GM21723 (cell line): Measurements from ENCODE around the gene CD300LF.

Experiments used
- ATAC-seq: cut with Tn5 transposase; IDR thresholded peaks from one replicate; pipeline ENCODE4 v1.9.1; 2021; ENCODE audit warnings: mild to moderate bottlenecking, moderate library complexity; ENCODE audit not compliant: unreplicated experiment

Gene CD300LF

DNA sequence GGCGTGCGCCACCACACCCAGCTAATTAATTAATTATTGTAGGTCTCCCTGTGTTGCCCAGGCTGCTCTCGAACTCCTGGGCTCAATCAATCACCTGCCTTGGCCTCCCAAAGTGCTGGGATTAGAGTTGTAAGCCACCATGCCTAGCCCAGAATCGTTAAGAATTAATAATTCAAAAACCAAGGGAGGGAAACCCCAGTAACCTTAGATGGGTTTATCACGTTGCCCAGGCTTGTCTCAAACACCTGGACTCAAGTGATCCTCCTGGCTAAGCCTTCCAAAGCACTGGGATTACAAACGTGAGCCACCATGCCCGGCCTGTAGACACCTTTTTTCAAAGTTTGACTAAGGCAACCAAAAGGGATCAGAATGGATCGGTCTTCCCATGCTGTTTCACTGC is 21.6 kb downstream of the CD300LF start:
- no peak for ATAC-seq

DNA sequence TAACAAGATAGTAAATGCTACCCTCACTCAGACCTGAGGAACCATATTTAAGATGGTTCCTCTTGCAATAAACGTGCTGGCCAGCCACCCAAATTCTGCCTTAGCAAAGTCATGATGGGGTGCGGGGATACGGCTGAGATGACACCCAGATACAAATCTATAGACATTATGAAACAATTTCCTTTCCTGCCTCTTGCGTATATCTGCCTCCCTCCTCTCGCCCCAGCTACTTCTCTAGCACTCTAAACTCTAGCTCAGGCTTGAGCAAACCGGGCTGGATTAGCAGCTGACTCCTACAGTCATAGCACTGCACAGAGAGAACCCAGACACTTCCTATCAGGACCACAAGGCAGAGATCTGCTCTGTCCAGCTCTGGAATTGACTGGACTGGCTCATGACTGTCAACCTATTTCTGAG is 22.3 kb downstream of the CD300LF start:
- ATAC-seq, result no peak

DNA sequence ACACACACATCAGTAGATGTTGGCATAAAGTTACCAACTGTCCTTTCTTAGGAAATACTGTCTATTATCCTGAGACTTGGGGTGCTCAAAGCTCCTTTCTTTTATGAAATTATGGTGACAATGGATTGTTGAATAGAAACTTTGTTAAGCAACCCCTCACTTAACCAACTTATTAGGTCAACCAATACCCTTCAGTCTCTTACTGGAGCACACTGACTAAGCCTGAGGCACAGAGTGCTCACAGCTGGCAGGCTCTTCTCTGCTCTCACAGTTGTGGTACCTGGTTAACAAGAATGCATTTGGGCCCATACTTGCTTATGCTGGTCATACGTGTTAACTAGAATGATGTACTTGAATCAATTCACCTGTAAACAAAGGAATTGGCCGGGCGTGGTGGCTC is 24.8 kb downstream of the CD300LF start:
- no peak for ATAC-seq

DNA sequence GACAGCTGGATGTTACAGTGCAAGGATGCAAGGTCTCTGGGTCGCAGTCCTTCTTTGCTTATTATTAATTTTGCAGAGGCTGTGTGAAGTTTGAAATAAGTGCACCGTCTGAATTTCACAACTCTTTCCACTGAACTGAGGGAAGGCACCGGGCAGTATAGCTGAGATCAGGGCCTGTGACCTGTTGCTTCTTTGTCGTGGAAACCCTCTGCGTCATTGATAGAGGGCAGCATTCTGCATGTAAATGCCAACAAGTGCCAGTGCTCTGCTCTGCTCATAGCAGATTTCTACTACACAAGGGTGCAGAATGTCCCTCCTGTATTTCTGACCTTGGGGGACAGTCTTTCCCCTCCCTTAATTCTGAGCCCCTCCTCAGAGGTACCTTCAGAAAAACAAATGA is 26.0 kb downstream of the CD300LF start:
- no peak for ATAC-seq

DNA sequence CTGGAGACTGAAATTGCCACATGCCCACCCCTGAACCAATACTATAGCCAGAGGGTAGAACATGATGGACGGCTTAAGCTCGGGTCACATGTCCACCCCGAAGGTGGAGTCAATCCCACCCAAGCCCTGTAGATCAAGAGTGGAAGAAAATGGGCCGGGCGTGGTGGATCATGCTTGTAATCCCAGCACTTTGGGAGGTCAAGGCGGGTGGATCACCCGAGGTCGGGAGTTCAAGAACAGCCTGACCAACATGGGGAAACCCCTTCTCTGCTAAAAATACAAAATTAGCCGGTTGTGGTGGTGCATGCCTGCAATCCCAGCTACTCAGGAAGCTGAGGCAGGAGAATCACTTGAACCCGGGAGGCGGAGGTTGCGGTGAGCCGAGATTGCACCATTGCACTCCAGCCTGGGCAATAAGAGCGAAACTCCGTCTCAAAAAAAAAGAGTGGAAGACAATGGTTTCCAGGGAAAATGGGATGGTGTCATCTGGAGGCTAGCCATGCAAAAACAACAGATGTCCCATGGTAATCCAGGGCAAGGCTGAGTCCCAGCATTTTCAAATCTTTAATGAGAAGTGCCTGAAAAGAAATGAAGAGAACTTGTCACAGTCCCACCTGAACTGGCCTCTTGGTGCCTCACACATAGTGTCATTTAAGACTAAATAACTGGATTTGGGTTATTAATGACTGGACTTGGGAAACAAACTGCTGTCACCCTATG is 30.1 kb downstream of the CD300LF start:
- ATAC-seq, result no peak

DNA sequence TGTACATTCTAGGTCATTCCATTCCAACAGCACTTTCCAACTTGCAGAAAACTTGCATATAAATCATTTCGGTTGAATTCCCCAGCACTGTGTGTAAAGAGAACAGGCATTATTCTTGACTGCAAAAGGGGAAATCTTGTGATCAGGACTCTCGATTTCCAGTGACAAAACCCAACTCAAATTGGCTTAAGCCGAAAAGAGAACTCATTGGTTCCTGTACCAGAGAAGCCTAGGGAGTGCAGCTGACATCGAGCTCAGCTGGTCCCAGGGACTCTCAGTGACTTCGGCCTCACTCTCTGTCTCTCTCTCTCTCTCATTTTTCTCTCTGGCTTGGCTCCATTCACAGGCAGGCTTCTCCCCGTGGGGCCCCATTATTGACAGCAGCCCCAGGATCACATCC is 30.7 kb downstream of the CD300LF start:
- no peak for ATAC-seq

DNA sequence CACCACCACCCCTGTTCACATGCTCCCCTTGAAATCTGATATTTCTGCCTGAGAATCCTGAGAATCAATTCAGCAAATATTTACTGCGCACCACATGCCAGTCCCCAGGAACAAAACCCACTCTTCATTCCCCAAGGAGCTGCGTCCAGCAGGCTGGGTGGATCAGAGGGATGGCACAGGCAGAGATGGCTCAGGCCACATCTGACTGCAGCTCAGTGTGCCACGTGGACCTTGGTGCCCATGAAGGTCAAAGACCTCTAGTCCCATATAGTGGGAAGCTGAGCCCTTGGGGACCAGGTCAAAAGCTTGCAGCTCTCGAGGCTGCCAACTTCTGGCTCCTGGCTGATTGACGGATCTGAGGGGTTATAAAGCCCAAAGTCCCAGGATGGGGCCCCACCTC is 31.8 kb downstream of the CD300LF start:
- ATAC-seq, result no peak

DNA sequence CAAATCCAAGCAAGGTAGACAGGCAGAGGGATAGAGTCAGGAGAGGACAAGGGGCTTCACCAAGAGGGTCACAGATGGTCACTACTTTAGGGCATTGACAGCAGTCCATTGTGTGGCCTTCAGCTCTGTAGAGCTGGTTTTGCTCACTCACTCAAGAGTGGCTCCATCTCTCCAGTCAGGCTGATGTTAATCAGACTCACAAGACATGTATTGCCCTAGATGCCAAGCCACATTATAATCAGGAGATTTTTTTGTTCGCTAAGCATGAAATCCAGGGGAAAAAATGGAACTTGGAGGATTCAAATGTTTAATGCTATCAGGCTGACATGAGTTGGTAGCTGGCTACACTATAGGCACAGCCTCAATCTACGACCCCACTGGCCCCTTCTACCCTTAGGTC is 32.5 kb downstream of the CD300LF start:
- ATAC-seq, result no peak

DNA sequence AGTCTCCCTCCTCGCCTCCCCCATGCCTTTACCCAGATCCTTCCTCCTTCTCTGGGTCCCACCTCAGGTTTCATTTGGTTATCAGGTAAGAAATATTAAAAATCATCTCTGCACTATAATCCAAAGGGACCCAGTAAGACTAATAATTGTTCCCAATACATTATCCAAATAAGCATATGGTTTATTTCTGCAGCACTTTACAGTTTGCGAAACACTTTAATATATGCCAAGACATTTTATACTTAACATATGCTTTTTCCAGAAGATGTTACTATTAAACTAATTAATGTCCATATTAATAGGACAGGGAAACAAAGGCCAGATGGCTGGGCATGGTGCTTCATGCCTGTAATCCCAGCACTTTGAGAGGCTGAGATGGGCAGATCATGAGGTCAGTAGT is 33.3 kb downstream of the CD300LF start:
- no peak for ATAC-seq

DNA sequence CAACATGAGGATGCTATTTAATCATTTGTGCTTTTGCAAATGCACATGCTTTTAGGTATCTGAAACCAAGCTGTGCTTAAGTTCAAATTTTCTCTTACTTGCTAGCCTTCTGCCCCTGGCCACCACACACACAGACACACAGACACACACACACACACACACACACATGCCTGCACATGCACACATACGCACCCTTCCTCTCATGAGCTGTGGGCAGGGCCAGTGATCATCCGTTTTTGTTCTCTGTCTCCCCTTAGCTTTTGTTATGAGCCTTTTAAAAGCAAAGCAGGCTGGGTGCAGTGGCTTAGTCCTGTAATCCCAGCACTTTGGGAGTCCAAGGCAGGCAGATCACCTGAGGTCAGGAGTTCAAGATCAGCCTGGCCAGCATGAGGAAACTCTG is 34.2 kb downstream of the CD300LF start:
- ATAC-seq, result no peak

DNA sequence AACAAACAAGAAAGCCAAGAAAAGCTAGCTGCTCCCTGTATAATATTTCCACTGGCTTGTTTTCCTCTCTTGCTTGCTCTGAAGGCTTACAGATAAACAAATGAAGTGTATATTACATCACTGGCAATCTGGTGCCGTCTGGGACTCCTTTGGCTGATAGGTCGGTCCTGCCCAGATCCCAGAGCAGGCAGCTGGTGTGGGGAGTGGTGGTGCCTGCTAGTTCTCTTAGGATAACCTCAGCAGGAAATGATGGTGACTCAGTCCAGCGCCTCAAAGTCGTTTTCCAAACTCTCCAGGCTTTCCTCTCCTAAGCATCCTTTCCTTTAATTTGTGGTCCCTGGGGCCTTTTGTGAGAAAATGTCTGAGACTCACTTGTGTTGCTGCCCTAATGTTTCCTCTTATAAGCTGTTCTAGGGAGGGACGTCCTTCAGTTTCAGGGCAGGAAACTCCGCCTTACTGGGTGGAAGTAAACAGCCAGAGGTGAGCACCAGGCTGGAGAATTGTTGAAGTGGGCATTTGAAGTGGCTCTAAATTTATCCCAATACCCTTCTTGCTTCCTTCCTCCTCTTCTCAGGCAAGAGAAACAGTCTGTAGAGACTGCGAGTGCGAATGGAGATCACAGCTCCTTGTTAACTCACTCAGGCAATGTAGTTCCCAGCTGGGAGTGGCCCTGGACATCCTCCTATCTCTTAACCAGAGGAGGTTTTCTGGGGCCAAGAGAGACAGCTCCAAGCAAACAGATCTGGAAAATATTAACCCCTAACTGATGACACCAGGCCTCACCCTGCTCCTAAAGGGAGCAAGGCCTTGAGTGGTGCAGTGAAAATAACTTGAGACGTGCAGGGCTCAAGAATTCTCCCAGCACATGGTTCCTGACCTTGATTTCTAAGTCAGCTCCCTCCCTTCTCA is 34.9 kb downstream of the CD300LF start:
- ATAC-seq, result no peak

DNA sequence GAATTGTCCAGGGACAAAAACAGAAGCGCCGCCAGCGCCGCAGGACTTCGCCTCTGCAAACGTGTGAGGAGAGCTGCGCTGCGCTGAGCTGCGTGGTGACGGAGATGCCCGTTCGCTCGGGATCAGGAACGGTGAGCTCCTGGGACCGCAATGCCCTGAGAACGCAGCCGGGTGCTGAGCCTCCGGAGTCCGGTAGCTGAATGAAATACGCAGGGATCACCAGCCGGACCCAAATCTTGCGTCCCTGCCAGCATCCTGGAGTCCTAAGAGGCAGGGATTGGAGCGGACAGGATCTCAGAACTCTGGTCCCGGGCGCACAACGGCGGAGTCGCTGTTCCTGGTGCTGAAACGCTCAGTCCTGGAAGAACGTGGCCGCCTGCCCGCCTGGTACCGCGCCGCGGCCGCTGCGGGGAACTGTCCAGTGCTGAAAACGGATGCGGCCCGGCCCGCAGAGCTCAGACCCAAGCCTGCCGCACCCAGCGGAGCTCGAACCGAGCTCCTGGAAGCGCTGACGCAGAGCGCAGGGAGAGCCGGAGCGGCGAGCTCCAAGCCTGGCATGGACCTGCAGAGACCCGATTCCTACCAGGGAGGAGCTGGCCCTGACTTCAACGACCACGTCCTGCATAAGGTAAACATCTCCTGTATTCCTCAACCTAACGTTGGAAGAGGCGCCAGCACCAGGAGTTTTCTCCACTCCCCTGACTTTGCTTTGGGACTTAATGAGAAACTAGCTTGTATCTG is 41.5 kb downstream of the CD300LF start:
- no peak for ATAC-seq

DNA sequence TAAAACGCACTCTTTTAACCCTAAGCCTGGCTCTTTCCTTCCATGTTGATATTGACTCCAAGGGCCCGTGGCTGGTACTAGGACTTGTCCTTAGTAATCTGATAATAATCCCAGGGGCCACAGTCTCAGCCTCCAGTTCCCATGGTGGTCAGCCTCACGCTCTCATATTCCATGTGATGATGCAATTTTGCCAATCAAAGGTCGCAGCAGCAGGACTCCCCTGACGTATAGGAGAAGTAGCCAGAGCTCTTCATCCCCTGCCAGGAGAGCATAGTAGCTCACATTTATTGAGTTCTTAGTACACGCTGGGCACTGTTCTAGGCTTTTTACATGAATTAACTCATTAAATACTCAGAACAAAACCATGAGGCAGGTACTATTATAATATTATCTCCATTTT is 42.4 kb downstream of the CD300LF start:
- ATAC-seq, result no peak

DNA sequence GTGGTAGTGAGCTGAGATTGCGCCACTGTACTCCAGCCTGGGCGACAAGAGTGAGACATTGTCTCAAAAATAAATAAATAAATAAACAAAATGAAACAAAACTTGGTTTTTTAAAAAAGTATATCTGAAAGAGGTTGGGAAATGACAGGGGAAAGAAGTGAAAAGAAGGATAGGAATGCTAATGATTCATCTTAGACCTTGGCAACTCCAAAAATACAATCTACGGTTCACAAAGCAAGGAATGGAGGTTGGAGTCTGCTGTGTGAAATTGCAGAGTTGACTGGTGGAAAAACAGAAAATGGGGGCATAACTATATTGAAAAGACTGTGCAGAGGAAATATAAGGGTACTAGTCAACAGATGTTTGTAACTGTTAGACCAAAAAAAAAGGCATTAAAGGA is 49.2 kb downstream of the CD300LF start:
- no peak for ATAC-seq

DNA sequence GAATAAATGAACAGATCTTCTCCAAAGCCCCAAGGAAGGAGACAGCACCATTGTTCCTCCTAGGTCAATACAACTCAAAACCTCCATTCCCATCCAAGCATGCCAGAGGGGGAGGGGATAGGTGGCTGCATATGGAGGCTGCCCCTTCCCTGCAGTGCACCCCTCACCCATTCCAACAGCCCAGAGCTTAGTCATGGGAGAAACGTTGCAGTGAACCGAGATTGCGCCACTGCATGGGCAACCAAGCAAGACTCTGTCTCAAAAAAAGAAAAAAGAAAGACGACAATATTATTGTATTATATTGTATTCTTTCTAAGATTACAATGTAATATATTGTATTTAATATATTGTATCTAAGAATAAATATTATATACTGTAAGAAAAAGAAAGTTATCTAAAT is 52.8 kb downstream of the CD300LF start:
- no peak for ATAC-seq

DNA sequence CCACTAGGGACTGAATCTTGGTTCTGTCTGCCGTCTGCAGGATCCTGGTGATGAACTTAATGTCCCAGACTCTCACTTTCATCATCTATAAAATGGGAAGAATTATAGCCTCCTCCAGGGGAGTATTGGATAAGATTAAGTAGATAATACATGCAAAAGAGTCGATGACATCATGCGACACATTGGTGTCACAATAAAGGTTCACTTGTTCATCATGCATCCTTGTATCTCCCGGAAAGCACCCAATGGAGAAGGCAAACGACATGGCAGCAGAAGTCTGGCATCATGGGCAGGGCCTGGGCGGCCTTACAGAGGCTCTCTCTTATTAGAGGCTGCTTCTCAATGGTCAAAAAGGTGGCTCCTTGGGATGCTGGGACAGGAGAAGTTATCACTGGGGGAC is 54.1 kb downstream of the CD300LF start:
- no peak for ATAC-seq

DNA sequence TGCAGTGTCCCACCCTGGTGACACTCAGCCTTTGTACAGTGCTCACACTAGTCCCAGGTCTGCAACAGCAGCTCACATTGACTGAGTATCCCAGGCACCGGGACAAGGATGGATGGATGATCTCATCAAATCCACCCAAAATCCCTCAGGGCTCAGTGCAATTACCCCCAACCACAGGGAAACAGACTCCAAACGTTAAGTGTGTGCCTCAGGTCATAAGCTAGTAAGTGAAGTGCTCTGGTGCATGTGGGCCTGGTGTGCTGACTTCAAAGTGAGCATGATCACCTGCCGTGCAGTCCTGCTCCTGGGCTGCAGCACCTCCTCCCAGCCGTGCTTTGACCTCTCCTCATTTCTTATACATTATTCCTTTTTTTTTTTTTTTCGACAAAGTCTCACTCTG is 58.0 kb downstream of the CD300LF start:
- no peak for ATAC-seq

DNA sequence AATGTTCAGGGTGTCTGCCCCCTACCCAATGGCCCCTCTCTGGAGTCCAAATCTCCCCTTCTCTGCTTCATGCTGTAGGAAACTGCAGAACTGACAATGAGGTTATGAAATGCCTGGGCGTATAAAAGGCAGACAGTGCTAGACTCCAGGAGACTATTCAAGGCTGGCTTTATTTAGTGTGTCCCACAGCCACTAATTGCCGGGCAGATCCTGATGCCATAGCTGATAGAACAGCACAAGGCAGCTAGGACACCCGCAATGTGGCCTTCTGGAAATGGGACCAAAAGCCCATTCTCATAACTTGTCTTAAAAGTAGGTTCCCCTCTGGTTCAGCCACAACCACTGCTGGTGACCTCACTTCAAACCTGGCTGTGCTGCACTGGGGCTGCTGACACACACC is 60.7 kb downstream of the CD300LF start:
- ATAC-seq, result no peak

DNA sequence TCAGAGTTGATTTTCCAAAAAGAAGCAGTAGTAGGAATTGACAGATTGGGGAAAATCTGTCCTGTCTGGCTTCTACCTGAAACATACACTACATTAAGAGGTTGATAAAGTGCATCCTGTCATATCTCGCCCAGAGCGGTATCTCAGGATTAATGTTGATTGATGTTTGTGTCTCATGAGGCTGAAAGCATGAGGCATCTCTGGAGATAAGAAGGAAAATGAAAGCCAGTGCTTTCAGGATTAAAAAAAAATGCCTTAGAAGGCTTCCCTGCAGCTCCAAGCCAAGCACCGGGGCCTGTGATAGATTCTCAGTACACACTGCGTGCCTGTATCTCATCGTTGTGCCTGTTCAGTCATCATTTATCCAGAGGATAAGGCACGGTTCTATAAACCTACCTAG is 62.8 kb downstream of the CD300LF start:
- ATAC-seq, result no peak

DNA sequence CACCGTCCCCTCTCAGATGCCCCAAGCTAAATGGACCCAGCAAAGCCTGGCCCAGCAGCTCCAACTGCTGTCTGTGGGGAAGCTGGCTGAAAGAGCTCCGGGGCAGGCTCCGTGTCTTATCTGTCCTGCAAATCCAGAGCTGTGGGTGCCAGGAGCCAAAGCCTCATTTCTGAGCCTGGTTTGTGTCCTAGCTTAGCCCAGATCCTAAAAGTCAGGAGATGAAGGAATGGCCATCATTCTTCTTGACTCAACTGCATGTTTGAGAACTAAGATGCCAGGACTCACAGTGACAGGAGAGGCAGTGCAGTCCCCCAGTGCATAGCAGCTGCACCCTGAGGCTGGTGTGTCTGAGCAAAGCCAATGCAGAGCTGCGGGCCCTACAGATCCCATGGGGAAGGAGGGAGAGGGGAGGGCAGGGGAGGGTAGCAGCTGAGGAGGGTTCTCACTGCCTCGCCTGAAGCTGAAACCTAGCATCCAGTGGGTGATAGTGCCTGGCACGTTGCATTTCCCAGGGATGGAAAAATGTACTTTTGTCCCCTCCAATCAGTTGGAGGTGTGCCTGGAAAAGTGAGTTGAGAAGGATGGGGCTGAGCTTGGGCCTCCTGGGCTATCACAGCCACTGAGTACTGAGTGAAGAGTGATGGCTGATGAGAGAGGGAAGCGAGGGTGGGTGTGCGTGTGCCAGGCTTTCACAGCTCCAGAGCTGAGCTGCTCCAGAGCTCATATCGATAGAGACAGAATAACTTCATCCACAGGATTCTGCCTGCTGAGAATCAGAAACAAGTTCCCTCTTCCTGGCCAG is 64.7 kb downstream of the CD300LF start:
- ATAC-seq, result no peak

DNA sequence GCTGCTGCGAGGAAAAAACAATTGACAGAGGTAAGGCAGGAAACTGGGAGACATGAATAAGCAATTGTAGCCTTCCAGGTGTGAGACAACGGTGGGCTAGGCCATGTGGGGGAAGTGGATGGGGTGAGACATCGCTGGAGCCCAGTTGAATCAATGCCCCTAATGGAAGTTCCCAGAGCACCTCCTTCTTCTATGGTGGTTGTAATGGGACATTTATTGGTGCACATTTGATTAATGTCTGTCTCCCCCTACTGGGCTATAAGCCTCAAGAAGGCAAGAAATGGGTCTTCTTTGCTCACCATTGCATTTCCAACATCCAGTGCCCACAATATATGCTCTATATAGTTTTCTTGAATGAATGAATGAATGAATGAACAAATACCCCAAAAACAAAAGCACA is 66.5 kb downstream of the CD300LF start:
- no peak for ATAC-seq
